ENCODE measurements around the gene AFG3L2.

The AFG3L2 gene

GRCh38 chr18:12376754-12377555 is at the start of gene AFG3L2:
Gene AFG3L2, minus strand, starts transcription at chr18:12377227. Its CDS starts 145 bp downstream, at chr18:12377082.
- no peaks in the 10 kb centered on the region for H3K9me3 ChIP-seq (ENCODE audit: low read depth, low read length)
- peak within 1 kb of the TSS; percentile 97 for H3K4me3 ChIP-seq
- H3K36me3 ChIP-seq (ENCODE audit: insufficient read depth, low read length) = no peaks in the 10 kb centered on the region
- H3K27ac ChIP-seq = peak within 1 kb of the TSS; percentile 86
- H3K9ac ChIP-seq (ENCODE audit: insufficient read length) = peak within 1 kb of the TSS; percentile 98
- DNase-seq (ENCODE audit: low read depth, low spot score) = peak; percentile 73
- TF ChIP-seq FOXP2 (optimal IDR thresholded peaks at IDR 0.05; ENCODE audit: control extremely low read depth, extremely low read length, insufficient read depth) (peak; percentile 43), EZH2 (IDR thresholded peaks at IDR 0.05) (no peak), POLR2AphosphoS5 (IDR thresholded peaks at IDR 0.05; ENCODE audit: borderline replicate concordance, low read depth, low read length) (peak; percentile 40; the same call in 1 of the 2 replicates)

GRCh38 chr18:12424252-12424651 is 47.2 kb upstream of the AFG3L2 start:
- H3K9me3 ChIP-seq (ENCODE audit: low read depth, low read length) = no peaks in the 10 kb centered on the region
- no peak for DNase-seq (ENCODE audit: low read depth, low spot score)
- TF ChIP-seq EZH2 (IDR thresholded peaks at IDR 0.05) (no peak), POLR2AphosphoS5 (IDR thresholded peaks at IDR 0.05; ENCODE audit: borderline replicate concordance, low read depth, low read length) (no peak), FOXP2 (optimal IDR thresholded peaks at IDR 0.05; ENCODE audit: control extremely low read depth, extremely low read length, insufficient read depth) (no peak)
- peaks cover 7% of the 10 kb centered on the region; the same call in 1 of the 2 replicates for H3K36me3 ChIP-seq (ENCODE audit: insufficient read depth, low read length)
- H3K27ac ChIP-seq = no peak overlapping the region
- no peak overlapping the region for H3K4me3 ChIP-seq
- no peak overlapping the region for H3K9ac ChIP-seq (ENCODE audit: insufficient read length)

GRCh38 chr18:12423820-12424219 is 46.8 kb upstream of the AFG3L2 start:
- no peak for DNase-seq (ENCODE audit: low read depth, low spot score)
- Histone ChIP-seq H3K27ac (no peak overlapping the region), H3K36me3 (ENCODE audit: insufficient read depth, low read length) (peaks cover 7% of the 10 kb centered on the region; the same call in 1 of the 2 replicates)

GRCh38 chr18:12423393-12423792 is 46.4 kb upstream of the AFG3L2 start:
- Histone ChIP-seq H3K4me3 (no peak overlapping the region), H3K36me3 (ENCODE audit: insufficient read depth, low read length) (peaks cover 7% of the 10 kb centered on the region; the same call in 1 of the 2 replicates), H3K27ac (no peak overlapping the region), H3K9me3 (ENCODE audit: low read depth, low read length) (no peaks in the 10 kb centered on the region), H3K9ac (ENCODE audit: insufficient read length) (no peak overlapping the region)
- TF ChIP-seq EZH2 (IDR thresholded peaks at IDR 0.05) (no peak), POLR2AphosphoS5 (IDR thresholded peaks at IDR 0.05; ENCODE audit: borderline replicate concordance, low read depth, low read length) (no peak), FOXP2 (optimal IDR thresholded peaks at IDR 0.05; ENCODE audit: control extremely low read depth, extremely low read length, insufficient read depth) (no peak)
- no peak for DNase-seq (ENCODE audit: low read depth, low spot score)

More at GRCh38 chr18:12423820-12424219, 46.8 kb upstream of the AFG3L2 start:
- TF ChIP-seq FOXP2 (optimal IDR thresholded peaks at IDR 0.05; ENCODE audit: control extremely low read depth, extremely low read length, insufficient read depth) (no peak), POLR2AphosphoS5 (IDR thresholded peaks at IDR 0.05; ENCODE audit: borderline replicate concordance, low read depth, low read length) (no peak), EZH2 (IDR thresholded peaks at IDR 0.05) (no peak)
- H3K9me3 ChIP-seq (ENCODE audit: low read depth, low read length) = no peaks in the 10 kb centered on the region
- no peak overlapping the region for H3K4me3 ChIP-seq
- H3K9ac ChIP-seq (ENCODE audit: insufficient read length) = no peak overlapping the region

- Histone ChIP-seq H3K9me3 (ENCODE audit: low read depth, low read length) (no peaks in the 10 kb centered on the region), H3K36me3 (ENCODE audit: insufficient read depth, low read length) (peaks cover 7% of the 10 kb centered on the region; the same call in 1 of the 2 replicates), H3K27ac (no peak overlapping the region), H3K4me3 (no peak overlapping the region), H3K9ac (ENCODE audit: insufficient read length) (no peak overlapping the region)
- no peak for DNase-seq (ENCODE audit: low read depth, low spot score)
- TF ChIP-seq FOXP2 (optimal IDR thresholded peaks at IDR 0.05; ENCODE audit: control extremely low read depth, extremely low read length, insufficient read depth) (no peak), EZH2 (IDR thresholded peaks at IDR 0.05) (no peak), POLR2AphosphoS5 (IDR thresholded peaks at IDR 0.05; ENCODE audit: borderline replicate concordance, low read depth, low read length) (no peak)
Measured at GRCh38 chr18:12422936-12423335, 45.9 kb upstream of the AFG3L2 start.

- peaks cover under 1% of the 10 kb centered on the region; the same call in 1 of the 2 replicates for H3K36me3 ChIP-seq (ENCODE audit: insufficient read depth, low read length)
Measured at GRCh38 chr18:12421732-12422131, 44.7 kb upstream of the AFG3L2 start.

GRCh38 chr18:12420821-12421421 is 43.9 kb upstream of the AFG3L2 start:
- H3K9me3 ChIP-seq (ENCODE audit: low read depth, low read length) = no peaks in the 10 kb centered on the region
- H3K9ac ChIP-seq (ENCODE audit: insufficient read length) = no peak overlapping the region
- H3K36me3 ChIP-seq (ENCODE audit: insufficient read depth, low read length) = no peaks in the 10 kb centered on the region; the same call in 1 of the 2 replicates
- peak overlapping the region; percentile 29 for H3K4me3 ChIP-seq
- TF ChIP-seq POLR2AphosphoS5 (IDR thresholded peaks at IDR 0.05; ENCODE audit: borderline replicate concordance, low read depth, low read length) (0 out of 2 replicates have a peak, but pooled peaks have one; percentile 32), FOXP2 (optimal IDR thresholded peaks at IDR 0.05; ENCODE audit: control extremely low read depth, extremely low read length, insufficient read depth) (no peak)
- H3K27ac ChIP-seq = 0 out of 2 replicates have a peak overlapping the region, but pooled peaks have one; percentile 42
- DNase-seq (ENCODE audit: low read depth, low spot score) = no peak

More at GRCh38 chr18:12421732-12422131, 44.7 kb upstream of the AFG3L2 start:
- no peaks in the 10 kb centered on the region for H3K9me3 ChIP-seq (ENCODE audit: low read depth, low read length)
- TF ChIP-seq EZH2 (IDR thresholded peaks at IDR 0.05) (no peak), FOXP2 (optimal IDR thresholded peaks at IDR 0.05; ENCODE audit: control extremely low read depth, extremely low read length, insufficient read depth) (no peak), POLR2AphosphoS5 (IDR thresholded peaks at IDR 0.05; ENCODE audit: borderline replicate concordance, low read depth, low read length) (no peak)
- no peak overlapping the region for H3K9ac ChIP-seq (ENCODE audit: insufficient read length)
- no peak overlapping the region for H3K4me3 ChIP-seq
- DNase-seq (ENCODE audit: low read depth, low spot score) = no peak
- no peak overlapping the region for H3K27ac ChIP-seq

- Histone ChIP-seq H3K4me3 (no peak overlapping the region), H3K36me3 (ENCODE audit: insufficient read depth, low read length) (peaks cover 6% of the 10 kb centered on the region; the same call in 1 of the 2 replicates), H3K9ac (ENCODE audit: insufficient read length) (peak overlapping the region; percentile 11), H3K9me3 (ENCODE audit: low read depth, low read length) (no peaks in the 10 kb centered on the region), H3K27ac (peak overlapping the region; percentile 62)
- TF ChIP-seq EZH2 (IDR thresholded peaks at IDR 0.05) (no peak), POLR2AphosphoS5 (IDR thresholded peaks at IDR 0.05; ENCODE audit: borderline replicate concordance, low read depth, low read length) (no peak), FOXP2 (optimal IDR thresholded peaks at IDR 0.05; ENCODE audit: control extremely low read depth, extremely low read length, insufficient read depth) (no peak)
- DNase-seq (ENCODE audit: low read depth, low spot score) = no peak
Measured at GRCh38 chr18:12417687-12418086, 40.7 kb upstream of the AFG3L2 start.

All from SK-N-MC (cell line).